HG03025 (cell line): ENCODE measurements around the gene CYTH4.

Experiments
- ATAC-seq: cut with Tn5 transposase; IDR thresholded peaks from one replicate; pipeline ENCODE4 v1.9.1; 2021; ENCODE audit warnings: mild to moderate bottlenecking, moderate library complexity; ENCODE audit not compliant: unreplicated experiment, low FRiP score

The CYTH4 gene

DNA sequence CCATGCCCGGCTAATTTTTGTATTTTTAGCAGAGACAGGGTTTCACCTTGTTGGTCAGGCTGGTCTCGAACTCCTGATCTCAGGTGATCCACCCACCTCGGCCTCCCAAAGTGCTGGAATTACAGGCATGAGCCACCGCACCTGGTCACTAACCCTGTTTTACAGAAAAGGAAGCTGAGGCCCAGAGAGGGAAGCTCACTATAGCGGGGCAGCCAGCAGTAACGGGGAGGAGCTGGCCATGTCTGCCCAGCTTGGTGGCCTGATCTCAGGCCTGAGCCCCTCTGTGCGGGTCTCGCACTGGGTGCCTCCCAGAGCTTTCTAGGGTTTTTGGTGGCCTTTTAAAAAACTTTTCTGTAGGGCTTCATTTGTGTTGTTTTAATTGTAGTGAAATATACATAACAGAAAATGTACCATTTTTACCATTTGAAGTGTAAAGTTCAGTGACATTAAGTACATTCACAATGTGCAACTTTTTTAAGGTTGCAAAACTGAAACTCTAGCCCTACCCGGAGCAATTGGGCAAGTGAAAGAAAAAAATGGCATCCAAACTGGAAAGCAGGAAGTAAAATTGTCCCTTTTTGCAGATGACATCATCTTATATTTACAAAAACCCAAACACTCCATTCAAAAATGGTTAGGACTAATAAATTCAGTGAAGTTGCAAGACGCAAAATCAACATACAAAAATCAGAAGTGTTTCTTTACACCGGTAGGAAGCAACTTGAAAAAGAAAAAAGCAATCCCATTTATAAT, 14.5 kb upstream of the CYTH4 start:
- no peak for ATAC-seq

DNA sequence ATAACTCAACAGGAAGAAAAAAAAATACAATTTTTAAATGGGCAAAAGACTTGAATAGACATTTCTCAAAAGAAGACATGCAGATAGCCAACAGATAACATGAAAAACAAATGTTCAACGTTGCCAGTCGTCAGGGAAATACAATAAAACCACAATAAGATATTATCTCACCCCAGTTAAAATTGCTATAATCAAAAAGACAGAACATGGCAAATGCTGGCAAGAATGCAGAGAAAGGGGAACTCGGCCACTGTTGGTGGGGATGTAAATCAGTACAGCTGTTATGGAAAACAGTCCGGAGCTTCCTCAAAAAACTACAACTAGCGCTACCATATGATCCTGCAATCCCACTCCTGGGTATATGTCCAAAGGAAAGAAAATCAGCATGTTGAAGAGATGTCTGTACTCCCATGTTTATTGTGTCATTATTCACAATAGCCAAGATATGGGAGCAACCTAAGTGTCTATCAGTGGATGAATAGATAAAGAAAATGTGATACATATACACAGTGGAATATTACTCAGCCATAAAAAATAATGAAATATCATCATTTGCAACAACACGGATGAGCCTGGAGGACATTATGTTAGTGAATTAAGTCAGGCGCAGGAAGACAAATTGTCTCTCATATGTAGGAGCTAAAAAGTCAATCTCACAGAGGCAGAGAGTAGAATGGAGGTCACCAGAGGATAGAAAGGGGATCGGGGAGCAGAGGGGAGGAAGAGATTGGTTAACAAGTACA, 12.2 kb upstream of the CYTH4 start:
- ATAC-seq, result no peak

DNA sequence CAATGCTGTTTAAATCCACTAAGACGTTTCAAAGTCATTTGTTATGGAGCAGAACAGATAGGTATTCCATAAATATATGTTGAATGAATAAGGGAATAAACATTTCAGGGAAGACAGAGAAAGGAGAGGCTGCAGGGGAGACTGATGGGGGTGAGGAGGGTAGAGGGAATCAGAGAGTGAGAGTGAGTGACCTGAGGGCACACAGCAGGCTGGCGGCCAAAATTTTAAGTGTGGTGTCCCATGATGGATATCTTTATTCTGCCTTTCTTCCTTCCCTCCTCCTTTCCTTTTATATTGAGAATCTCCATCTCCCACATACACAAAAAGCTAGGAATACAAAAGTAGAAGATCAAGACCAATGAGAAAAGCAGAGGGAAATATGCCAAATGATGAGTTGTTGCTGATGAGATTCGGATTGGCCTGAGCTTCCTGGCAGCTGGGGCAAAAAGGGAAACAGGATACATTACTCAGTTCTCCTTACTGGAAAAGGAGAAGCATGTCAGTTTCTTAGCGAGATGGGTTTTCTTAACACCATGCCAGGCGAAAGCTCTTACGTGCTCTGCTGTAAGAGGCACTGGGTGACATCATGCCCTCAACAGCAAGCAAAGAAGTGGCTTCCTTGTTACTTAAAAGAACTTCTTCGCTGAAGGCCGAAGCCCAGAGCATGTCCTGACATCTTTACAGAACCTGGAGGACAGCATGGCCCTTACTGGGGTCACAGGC, 11.2 kb upstream of the CYTH4 start:
- ATAC-seq, result no peak

DNA sequence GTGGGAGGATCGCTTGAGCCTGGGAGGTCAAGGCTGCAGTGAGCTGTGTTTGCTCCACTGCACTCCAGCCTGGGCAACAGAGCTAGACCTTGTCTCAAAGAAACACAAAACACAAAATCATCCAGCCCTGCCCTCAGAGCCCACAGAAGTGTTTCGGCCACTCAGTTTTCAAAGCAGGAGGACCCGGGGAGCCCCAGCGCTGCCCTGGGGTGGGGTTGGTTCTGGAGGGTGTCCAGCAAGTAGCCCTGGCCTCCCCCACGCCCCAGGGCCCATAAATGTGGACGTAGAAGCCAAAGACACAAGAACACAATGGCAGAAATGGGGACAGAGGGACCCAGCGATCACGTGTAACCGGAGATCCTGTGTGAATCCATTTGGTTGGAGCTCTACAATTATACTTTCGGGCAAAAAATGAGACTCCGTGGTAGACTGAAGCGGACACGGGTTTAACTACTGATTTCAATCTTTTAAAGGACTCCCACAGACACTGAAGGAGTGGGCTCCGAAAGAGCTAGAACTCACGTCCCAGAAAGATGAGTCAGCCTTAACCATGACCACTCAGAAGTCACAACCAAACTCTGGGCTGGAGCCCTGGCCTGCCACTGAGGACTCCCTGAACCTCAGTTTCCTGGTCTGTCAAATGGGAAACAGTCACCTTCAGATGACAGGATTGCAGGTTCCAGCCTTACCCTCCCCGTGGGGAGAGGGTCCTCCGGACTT, 9.0 kb upstream of the CYTH4 start:
- no peak for ATAC-seq

DNA sequence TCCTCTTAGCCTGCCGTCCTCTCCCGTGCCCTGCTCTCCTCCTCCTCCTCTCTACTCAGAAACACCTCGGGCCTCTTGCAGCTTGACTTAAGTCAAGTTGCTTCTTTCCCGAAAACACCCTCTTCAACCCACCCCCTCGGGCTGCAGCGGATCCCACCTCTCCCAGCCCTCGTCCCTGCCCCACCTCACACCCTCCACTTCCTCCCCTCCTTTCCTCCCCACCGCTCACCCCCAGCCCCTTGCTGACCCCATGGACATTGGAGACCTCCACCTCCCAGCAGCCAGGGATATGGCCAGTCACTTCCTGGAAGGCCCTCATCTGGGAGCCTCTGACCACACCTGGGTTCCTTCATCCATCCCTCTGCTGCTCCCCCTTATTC, 8.5 kb upstream of the CYTH4 start:
- no peak for ATAC-seq

DNA sequence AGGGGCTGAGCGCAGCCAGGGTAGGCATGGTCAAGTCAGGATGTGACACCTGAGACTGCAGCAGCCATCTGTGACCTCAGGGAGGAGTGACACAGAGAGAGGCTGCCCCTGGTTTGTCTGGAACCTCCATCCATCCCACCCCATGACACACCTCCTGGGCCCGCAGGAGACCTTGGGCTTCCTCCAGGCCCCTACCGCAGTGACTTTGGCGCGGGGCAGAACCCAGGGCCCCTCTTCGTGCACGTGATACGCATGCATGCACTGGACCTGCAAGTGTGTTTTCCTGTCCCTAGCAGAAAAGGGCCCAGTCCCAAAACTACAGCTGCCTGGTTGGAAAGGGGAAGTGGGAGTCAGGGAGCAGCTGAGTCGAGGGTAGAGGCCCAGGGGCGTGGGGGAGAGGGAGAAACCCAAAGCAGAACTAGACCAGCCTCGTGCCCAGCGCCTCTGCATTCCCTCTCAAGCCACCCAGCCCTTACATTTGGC, 7.9 kb upstream of the CYTH4 start:
- ATAC-seq, result no peak

DNA sequence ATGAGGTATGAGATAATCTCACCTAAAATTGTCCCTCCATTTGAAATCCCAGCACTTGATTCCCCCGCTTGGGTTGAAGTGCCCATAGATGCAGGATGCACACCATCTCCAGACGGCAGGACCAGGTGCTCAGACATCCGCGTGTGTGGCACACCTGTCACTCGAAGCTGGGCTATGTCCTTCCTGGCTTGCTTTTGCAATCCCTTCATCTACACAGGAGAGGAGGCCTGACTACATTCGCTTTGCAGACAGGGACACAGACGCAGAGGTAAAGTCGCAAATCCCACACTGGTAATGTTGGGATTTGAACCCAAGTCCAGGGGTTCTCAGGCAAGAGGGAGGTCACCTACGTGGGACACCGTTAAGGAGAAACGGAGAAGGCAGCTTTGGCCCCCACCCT, 7.2 kb upstream of the CYTH4 start:
- ATAC-seq, result no peak

DNA sequence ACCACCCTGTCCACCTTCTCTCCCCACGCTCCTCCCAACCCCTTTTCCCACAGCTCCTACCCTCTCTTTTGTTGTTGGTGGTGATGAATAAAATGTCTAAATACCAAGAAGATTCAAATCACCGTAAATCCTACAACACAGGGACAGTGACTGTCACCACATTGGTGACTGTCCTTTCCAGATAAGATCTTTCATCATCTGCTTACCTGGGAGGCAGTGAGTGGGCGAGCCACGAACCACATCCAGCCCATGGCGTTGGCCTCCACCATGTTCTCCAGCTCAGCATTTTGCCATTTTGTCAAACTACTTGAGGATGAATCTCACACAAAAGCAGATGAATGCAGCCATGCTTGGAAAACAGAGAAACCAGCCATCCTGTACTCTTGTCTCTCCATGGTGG, 6.7 kb upstream of the CYTH4 start:
- no peak for ATAC-seq

DNA sequence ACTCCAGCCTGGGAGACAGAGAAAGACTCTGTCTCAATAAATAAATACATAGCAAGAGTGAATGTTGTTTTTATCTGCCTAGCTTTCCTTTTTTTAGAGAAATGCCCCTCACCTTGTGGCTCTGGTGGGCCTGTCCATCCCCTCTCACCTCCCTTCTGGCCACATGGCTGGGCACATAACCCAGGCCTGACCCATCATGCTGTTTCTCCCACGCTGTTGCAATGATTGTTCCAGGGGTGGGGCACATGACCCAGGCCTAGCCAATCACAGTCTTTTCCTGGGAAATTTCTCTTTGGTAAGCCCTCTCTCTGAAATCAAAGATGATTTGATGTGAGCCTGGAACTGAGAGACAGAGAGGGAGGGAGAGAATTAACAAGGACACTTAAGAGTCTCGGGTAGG, 5.5 kb upstream of the CYTH4 start:
- ATAC-seq, result no peak

DNA sequence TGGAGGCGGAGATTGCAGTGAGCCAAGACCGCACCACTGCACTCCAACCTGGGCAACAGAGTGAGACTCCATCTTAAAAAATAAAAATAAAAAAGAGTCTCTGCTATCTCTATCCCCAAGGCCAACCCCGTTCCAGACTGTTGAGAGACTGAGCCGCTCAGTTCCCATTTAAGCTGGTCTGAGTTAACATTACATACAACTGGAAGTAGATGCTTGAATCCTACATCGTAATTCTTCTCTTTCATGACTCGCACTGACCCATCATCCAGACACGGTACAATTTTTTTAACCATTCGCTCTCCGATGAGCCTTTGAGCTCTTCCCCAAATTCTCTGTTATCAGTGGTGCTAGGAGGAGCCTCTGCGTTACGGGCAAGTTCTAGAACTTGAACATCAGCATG, 4.9 kb upstream of the CYTH4 start:
- no peak for ATAC-seq

DNA sequence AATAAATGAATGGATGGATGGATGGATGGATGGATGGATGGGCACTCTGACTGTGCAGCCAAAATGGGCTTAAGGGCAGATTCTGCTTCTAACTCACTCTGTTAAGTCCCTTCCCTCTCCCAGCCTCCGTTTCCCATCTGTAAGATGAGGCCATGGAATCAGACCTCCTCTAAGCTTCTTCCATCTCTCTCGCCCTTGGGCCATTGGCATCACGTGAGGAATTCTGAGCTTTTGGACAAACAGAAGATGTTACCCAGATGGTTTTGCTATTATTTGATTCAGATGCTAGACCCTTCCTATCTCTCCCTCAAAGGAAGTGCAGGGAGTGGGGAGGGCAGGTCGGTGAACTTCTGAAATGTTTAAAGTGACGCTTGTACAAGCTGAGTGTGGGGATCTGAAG, 4.0 kb upstream of the CYTH4 start:
- no peak for ATAC-seq

DNA sequence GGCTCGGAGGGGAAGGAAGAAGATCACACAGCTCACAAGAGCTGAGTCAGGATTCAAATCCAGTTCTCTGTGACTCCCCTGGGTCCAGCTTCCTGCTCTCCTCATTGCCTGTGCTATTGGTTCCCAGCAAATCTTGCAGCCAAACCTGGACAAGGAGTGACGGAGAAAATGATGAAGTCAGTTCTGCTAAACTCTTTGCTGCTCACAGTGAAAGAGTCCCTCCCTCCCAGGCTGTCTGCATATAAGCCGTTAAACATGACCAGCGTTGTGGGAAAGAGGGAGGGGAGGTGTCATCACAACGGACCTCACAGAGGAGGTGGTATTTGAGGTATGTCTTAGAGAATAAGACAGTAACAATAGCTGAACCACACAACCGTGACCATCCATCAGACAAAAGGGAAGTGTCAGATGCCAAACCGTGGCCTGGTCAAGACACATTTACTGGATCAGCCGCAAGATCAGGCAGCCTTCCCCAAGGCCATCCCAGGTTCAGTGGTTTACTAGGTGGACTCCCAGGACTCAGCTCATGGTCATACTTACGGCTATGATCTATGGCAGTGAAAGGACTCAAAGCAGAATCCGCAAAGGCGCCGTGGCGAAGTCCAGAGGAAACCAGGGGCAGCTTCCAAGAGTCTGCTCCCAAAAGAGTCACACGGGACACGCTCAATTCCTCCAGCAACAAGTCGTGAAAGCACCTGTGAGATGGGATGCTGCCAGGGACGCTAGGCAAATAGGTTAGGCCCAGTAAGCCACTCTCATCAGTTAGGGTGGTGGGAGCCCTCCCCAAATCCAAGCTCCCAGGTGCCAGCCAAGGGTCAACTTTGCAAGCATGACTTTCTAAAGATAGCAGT, 2.8 kb upstream of the CYTH4 start:
- ATAC-seq, result no peak

DNA sequence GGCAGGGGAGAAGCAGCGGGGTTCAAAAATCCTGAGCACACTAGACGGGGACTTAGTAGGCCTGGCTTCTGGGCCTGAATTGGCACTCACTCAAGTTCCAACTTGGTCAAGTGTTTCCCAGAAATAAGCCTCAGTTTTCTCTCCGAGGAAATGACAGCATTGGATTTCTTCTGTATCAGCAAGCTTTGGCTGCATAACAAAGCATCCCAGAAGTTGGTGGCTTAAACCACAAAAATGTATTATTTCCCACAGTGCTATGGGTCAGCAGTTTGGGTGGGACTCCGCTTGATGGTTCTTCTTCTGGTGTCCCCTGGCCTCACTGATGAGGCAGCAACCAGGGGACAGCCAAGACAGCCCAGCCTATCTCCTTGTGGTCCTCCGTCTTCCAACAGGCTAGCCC, 1.6 kb upstream of the CYTH4 start:
- ATAC-seq, result no peak

DNA sequence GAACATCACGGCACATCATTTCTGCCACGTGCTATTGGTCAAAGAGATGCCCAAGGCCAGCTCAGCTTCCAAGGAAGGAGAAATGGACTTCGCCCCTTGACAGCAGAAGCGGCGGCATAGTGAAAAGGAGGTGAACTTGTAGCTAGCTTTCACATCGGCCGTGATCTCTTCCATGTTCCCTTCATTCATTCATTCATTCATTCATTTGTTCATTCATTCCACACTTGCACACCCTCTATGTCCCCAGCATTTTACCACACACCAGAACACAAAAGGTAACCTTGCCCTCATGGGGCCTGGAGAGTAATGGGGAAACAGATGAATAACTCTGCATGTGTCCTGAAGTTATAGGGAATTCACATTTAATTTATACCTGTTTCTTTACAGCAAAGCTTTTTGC, 1.1 kb upstream of the CYTH4 start:
- ATAC-seq, result no peak

DNA sequence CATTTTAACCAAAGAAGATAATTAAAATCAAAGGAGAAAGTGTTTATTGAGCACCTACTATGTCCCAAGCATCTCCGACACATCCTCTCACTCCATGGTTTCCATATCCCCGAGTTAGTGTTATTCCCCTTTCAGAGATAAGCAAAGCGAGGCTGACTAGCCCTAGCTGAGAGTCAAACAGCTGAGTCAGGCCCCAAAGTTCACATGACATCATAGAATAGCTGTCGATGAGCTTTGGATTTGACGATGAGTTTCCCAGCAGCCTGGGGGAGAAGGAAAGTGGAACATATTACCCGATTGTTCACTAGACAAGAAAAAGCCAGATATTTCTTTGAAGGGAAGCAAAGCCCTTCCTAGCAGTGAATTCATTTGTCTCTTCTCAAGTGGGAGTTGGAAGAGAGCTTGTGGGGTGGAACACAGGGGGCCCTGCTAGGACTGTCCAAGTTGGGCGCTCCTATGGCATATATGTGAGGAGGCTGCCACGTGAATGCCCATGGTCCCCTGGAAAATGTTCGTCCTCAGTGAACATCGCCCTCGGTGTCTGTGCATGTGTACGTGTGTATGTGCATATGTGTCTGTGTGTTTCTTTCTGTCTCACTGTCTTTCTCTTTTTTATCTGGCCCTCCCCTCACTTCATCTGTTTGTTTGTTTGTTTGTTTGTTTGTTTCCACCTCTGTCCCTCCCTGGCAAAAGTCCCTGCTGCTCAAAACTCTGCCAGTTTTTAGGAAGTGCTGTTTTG, 493 bp upstream of the CYTH4 start:
- ATAC-seq, result no peak

DNA sequence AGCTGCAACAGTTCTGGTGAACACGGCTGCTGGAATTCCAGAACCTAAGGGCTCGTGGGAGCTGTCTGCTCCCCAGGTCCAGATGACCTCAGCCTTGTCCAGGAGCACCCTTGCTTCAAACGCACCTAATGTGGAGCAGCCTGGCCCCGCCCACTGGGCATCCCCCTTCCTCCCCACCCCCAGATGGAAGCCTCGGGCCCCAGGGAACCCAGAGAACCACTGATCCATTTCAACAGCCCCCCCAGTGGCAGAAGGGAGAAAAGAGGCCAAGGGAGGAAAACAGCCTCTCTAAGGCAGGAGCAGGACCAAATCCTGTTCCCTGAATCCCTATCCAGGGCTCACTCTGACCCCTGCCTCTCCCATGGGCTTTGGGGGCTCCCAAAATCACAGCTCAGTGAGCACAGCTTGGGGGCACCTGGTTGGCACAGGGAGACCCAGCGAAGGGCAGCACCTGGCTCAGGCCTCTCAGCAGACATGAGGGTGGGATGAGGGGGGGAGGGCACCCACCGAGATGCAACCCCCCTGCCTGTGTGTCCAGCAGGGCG, 1.2 kb downstream of the CYTH4 start:
- no peak for ATAC-seq

DNA sequence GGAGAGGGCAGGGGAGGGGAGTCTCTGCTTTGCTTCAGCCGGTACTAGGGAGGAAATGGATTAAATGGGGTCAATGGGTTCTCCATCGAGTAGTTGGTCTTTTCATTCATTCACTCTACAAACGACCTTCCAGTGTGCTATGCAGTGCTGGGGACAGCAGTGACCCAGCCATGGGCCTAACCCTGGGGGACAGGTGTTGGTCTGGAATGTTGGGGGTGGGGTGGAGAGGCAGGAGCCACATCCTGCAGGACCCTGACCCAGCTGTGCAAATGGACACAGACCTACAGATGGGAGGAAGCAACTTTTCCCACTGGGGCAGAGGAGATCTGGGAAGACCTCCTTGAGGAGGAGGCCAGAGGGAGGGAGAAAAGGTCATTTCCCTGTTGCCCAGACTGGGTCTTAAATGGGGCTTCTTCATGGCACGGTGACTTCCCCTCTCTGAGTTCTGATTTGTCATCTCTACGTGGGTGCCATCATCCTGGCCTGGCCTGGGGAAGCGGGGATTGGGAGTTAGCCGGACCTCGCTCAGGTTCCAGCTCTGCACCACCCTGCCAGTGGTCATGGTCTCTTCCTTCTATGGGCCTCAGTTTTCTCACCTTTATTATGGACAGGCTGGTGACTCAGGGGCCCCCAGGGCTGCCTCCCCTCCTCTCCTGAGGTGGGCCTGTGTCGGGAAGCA, 2.0 kb downstream of the CYTH4 start:
- ATAC-seq, result no peak

DNA sequence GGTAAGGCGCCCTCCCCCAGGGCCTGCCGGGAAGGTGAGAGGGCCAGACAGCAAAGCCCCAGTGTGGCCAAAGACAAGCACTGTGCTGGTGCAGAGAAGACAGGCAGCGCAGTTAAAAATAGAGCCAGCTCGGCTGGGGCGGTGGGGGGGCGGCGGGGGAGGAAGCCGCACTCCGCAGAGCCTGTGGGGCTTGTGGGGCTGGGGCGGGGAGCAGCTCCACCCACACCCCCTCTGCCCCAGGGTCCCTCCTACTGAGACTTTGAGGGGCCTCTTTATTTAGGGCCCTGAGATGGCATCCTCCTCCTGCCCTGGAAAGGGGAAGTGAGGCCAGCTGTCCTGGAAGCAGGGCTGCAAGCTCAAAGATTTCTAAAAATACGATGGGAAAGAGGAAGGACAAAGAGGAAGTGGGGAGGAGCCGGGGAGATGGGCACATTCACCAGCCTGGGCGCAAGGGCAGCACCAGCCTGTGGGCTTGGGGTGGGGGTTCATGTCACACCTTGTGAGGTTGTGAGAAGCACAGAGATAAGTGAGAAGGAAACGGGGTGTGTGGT, 2.6 kb downstream of the CYTH4 start:
- no peak for ATAC-seq
